Neural crest cell (in vitro differentiated cells): ENCODE data around the gene ADAMTS2. TPM values are rescaled to one million over a fixed set of nuclear protein-coding genes. Genes with fewer than 3 reads are reported as not detected.

Experiments
- DNase-seq: peaks from one replicate; pipeline ENCODE4 v3.0.0; 2021; ENCODE audit warnings: low read depth, mixed read lengths, low spot score
- H3K27ac Mint-ChIP-seq: one replicate; pipeline ENCODE4 v1.8.0; 2021; ENCODE audit warnings: mild to moderate bottlenecking, mixed read lengths; ENCODE audit not compliant: unreplicated experiment
- H3K27me3 Mint-ChIP-seq: 2 replicates; pipeline ENCODE4 v1.8.0; 2021; ENCODE audit warnings: low read depth, mild to moderate bottlenecking, mixed read lengths
- H3K36me3 Mint-ChIP-seq: 2 replicates; pipeline ENCODE4 v1.8.0; 2021; ENCODE audit warnings: low read depth, mild to moderate bottlenecking, mixed read lengths
- H3K4me1 Mint-ChIP-seq: 2 replicates; pipeline ENCODE4 v1.8.0; 2021; ENCODE audit warnings: mixed read lengths
- H3K4me3 Mint-ChIP-seq: one replicate; pipeline ENCODE4 v1.8.0; 2021; ENCODE audit warnings: mild to moderate bottlenecking, mixed read lengths
- H3K9me3 Mint-ChIP-seq: 2 replicates; pipeline ENCODE4 v1.8.0; 2021; ENCODE audit warnings: mixed read lengths
- total RNA-seq: library from RNA; stranded (reverse); gene quantifications from 2 replicates; pipeline ENCODE4 v1.2.1, GENCODE V29; 2021
- TF ChIP-seq, protein P1 (sequence below): fragments of 200-600 bp; sonication (generic); conservative IDR thresholded peaks from 2 replicates; pipeline ENCODE4 v1.5.0; 2021; ENCODE audit warnings: antibody characterized with exemption, mild to moderate bottlenecking

The ADAMTS2 gene
- total RNA-seq, 1 donor from 2014 or later = 1.5 TPM

GRCh38 chr5:179207920-179208705 is 137.1 kb downstream of the ADAMTS2 start:
- no peak overlapping the region for H3K27ac Mint-ChIP-seq
- H3K4me3 Mint-ChIP-seq = no peak overlapping the region
- no peak for DNase-seq
- TF ChIP-seq, protein P1, sequence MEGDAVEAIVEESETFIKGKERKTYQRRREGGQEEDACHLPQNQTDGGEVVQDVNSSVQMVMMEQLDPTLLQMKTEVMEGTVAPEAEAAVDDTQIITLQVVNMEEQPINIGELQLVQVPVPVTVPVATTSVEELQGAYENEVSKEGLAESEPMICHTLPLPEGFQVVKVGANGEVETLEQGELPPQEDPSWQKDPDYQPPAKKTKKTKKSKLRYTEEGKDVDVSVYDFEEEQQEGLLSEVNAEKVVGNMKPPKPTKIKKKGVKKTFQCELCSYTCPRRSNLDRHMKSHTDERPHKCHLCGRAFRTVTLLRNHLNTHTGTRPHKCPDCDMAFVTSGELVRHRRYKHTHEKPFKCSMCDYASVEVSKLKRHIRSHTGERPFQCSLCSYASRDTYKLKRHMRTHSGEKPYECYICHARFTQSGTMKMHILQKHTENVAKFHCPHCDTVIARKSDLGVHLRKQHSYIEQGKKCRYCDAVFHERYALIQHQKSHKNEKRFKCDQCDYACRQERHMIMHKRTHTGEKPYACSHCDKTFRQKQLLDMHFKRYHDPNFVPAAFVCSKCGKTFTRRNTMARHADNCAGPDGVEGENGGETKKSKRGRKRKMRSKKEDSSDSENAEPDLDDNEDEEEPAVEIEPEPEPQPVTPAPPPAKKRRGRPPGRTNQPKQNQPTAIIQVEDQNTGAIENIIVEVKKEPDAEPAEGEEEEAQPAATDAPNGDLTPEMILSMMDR = no peak
- no peaks in the 10 kb centered on the region for H3K9me3 Mint-ChIP-seq
- H3K36me3 Mint-ChIP-seq = no peaks in the 10 kb centered on the region
- H3K4me1 Mint-ChIP-seq = peaks cover 5% of the 10 kb centered on the region
- no peaks in the 10 kb centered on the region for H3K27me3 Mint-ChIP-seq

DNA sequence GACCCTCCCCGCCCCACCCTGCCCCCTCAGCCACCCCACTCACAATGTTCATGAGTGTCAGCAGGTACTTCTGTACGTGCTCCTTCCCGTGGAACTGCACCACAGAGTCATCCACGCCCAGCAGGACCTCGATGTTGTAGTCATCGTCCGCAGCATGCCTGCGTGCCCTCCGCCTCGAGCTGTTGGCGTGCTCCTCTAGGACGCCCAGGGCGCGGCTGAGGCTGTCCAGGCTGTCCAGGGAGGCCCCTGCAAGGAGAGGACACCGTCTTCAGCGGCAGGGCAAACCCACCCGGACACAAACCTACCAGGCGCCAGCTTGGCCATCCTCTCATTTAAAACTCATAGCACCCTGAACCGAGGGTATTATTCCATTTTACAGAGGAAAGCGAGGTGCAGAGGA is 137.8 kb downstream of the ADAMTS2 start:
- H3K9me3 Mint-ChIP-seq = no peaks in the 10 kb centered on the region
- H3K4me1 Mint-ChIP-seq = peaks cover 5% of the 10 kb centered on the region
- no peak overlapping the region for H3K4me3 Mint-ChIP-seq
- DNase-seq = no peak
- no peaks in the 10 kb centered on the region for H3K36me3 Mint-ChIP-seq
- no peak overlapping the region for H3K27ac Mint-ChIP-seq
- TF ChIP-seq, protein P1 = no peak
- H3K27me3 Mint-ChIP-seq = no peaks in the 10 kb centered on the region

DNA sequence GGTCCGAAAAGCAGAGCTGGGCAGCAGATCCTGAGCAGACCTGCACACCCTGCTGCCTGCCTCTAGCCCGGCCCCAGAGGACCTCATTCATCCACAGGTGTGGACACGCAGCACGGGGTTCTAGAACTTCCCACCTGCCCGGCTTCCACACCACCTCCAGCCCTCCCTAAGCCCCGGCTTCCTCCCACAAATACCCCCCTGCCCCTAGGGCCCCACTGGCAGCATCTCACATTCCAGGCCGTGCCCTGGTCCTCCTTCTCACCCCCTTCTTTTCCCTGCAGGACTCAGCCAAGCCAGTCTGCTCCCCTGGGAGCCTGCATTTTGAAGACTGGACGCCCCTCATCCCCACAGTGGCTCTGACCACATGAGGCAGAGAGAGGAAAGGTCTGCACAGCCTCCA is 138.9 kb downstream of the ADAMTS2 start:
- Mint-ChIP-seq H3K27me3 (no peaks in the 10 kb centered on the region), H3K36me3 (no peaks in the 10 kb centered on the region), H3K27ac (no peak overlapping the region), H3K4me3 (no peak overlapping the region), H3K9me3 (no peaks in the 10 kb centered on the region), H3K4me1 (peaks cover 5% of the 10 kb centered on the region)
- TF ChIP-seq, protein P1 = no peak
- DNase-seq = no peak

DNA sequence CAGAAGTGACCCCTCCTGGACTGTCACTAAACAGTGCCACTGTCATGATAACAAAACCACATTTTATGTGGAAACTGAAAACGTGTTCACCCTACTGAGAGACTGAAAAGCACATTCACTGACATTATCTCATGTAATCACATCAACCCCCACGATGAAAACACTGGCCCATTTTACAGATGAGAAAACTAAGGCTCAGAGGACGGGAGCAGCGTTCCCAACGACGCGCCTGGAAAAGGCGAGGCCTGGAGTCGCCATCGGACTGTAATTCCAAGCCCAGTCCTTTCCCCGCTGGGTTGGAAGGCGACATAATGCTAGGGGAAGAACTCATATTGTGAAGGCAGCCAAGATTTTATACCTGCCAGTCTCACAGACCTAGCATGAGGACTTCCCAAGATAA is 140.0 kb downstream of the ADAMTS2 start:
- peak overlapping the region; percentile 12 for H3K27ac Mint-ChIP-seq
- peaks cover 14% of the 10 kb centered on the region for H3K4me1 Mint-ChIP-seq
- no peaks in the 10 kb centered on the region for H3K27me3 Mint-ChIP-seq
- no peaks in the 10 kb centered on the region for H3K36me3 Mint-ChIP-seq
- DNase-seq = no peak
- H3K4me3 Mint-ChIP-seq = no peak overlapping the region
- H3K9me3 Mint-ChIP-seq = no peaks in the 10 kb centered on the region
- TF ChIP-seq, protein P1 = no peak

GRCh38 chr5:179204572-179204971 is 140.7 kb downstream of the ADAMTS2 start:
- H3K27me3 Mint-ChIP-seq = no peaks in the 10 kb centered on the region
- no peaks in the 10 kb centered on the region for H3K9me3 Mint-ChIP-seq
- no peak for DNase-seq
- H3K4me3 Mint-ChIP-seq = no peak overlapping the region
- no peaks in the 10 kb centered on the region for H3K36me3 Mint-ChIP-seq
- H3K4me1 Mint-ChIP-seq = peaks cover 19% of the 10 kb centered on the region
- TF ChIP-seq, protein P1 = no peak
- no peak overlapping the region for H3K27ac Mint-ChIP-seq
